ENCODE measurements around the gene APOA1. TPM values are rescaled to one million over a fixed set of nuclear protein-coding genes. Genes with fewer than 3 reads are reported as not detected.

The APOA1 gene
- total and polyA plus RNA-seq, 7 donors, result 0.30 to 4.9 (median 0.45) TPM; not detected in 1

GRCh38 chr11:116797816-116798215 lies 39.6 kb downstream of the APOA1 start:
- intact Hi-C loops (cut with DNase I), result no loop called here
- Histone ChIP-seq H3K4me1 (no peaks in the 10 kb centered on the region), H3K36me3 (ENCODE audit: insufficient read depth in 1 of 2, low read depth in 1 of 2) (no peaks in the 10 kb centered on the region), H3K9me3 (no peaks in the 10 kb centered on the region), H3K27ac (no peak overlapping the region), H3K27me3 (ENCODE audit: insufficient read depth in 3 of 3, low read length in 2 of 3) (no peaks in the 10 kb centered on the region), H3K4me3 (no peak overlapping the region)
- 87 to 90% (median 88%) methylated on average over 5 of the region's 5 CpGs for WGBS, 3 donors
- TF ChIP-seq CTCF (IDR thresholded peaks at IDR 0.05), result no peak
- ATAC-seq, result no peak
- no peak for DNase-seq

- ATAC-seq, result no peak
- WGBS, 3 donors, result 84 to 90% (median 88%) methylated on average over 1 of the region's 1 CpG
- DNase-seq, result no peak
- intact Hi-C loops (cut with DNase I), result no loop called here
- Histone ChIP-seq H3K4me1 (no peaks in the 10 kb centered on the region), H3K9me3 (no peaks in the 10 kb centered on the region), H3K36me3 (ENCODE audit: insufficient read depth in 1 of 2, low read depth in 1 of 2) (no peaks in the 10 kb centered on the region), H3K4me3 (no peak overlapping the region), H3K27ac (no peak overlapping the region), H3K27me3 (ENCODE audit: insufficient read depth in 3 of 3, low read length in 2 of 3) (no peaks in the 10 kb centered on the region)
- TF ChIP-seq CTCF (IDR thresholded peaks at IDR 0.05), result no peak
Observed at GRCh38 chr11:116796548-116796947, 40.9 kb downstream of the APOA1 start.

DNA sequence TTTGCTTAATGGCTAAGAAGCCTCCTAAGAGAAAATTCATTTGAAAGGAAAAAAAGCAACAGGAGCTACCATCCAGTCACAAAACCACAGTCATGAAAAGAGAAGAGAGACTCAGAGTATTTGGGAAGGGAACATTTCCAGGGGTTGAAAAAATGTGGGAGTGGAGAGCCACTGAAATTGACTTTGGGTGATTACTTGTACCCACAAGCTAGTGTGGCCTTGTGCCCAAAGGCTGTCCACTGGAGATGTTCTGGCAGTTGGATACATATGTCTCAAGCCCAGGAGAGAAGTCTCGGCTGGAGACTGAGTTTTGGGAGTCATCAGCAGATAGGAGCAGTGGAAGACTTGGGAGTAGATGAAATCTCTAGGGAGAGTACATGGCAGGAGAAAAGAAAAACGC lies 42.6 kb downstream of the APOA1 start:
- H3K27me3 ChIP-seq (ENCODE audit: insufficient read depth in 3 of 3, low read length in 2 of 3), result no peaks in the 10 kb centered on the region
- intact Hi-C loops (cut with DNase I), result loop anchor here in 1 of 2 donors (5.0 kb wide), 2 partner anchors 42 to 312 kb away; partner anchors contain the start of gene APOA1
- H3K4me1 ChIP-seq, result no peaks in the 10 kb centered on the region
- WGBS, 3 donors, result 76 to 88% (median 80%) methylated on average over 2 of the region's 2 CpGs
- H3K36me3 ChIP-seq (ENCODE audit: insufficient read depth in 1 of 2, low read depth in 1 of 2), result no peaks in the 10 kb centered on the region
- DNase-seq, result no peak
- no peaks in the 10 kb centered on the region for H3K9me3 ChIP-seq
- H3K27ac ChIP-seq, result no peak overlapping the region
- ATAC-seq, result no peak
- no peak overlapping the region for H3K4me3 ChIP-seq
- no peak for TF ChIP-seq CTCF (IDR thresholded peaks at IDR 0.05)

DNA sequence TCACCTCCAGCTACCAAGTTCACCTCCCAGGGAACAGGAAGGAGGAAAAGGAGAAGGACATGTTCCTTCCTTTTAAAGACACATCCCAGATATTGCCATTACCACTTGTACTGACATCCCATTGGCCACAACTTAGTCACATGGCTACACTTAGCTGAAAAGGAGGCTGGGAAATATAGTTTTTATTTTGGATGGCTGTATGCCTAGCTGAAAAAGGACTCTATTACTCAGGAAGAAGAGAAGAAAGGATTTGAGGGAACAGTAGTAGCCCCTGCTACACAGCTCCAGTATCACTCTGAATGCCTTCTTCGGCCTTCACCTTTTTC lies 43.7 kb downstream of the APOA1 start:
- H3K4me3 ChIP-seq, result no peak overlapping the region
- no peaks in the 10 kb centered on the region for H3K9me3 ChIP-seq
- DNase-seq (no peak), ATAC-seq (no peak)
- intact Hi-C loops (cut with DNase I), result loop anchor here in 1 of 2 donors (5.0 kb wide), 2 partner anchors 44 to 314 kb away; partner anchors contain the start of gene APOA1
- WGBS, 3 donors, result 92 to 100% (median 96%) methylated on average over 1 of the region's 1 CpG
- H3K4me1 ChIP-seq, result no peaks in the 10 kb centered on the region
- no peaks in the 10 kb centered on the region for H3K27me3 ChIP-seq (ENCODE audit: insufficient read depth in 3 of 3, low read length in 2 of 3)
- H3K36me3 ChIP-seq (ENCODE audit: insufficient read depth in 1 of 2, low read depth in 1 of 2), result no peaks in the 10 kb centered on the region
- TF ChIP-seq CTCF (IDR thresholded peaks at IDR 0.05), result no peak
- H3K27ac ChIP-seq, result no peak overlapping the region
